Testis (tissue), 2 donors: ENCODE results near the gene MRPL50.

Experiments used
- POLR2A ChIP-seq: fragments of 450-650 bp; IDR thresholded peaks from one replicate; pipeline ENCODE4 v1.6.1; 2017; ENCODE audit warnings: antibody characterized with exemption, mild to moderate bottlenecking, moderate library complexity
- TF ChIP-seq, protein P1 (sequence below), 3 experiments: fragments of 450-650 bp in 2 of 3; fragments of 200-600 bp in 1 of 3; sonication (generic) in 1 of 3; IDR thresholded peaks; one replicate each; pipeline ENCODE4 v1.5.1; 2016 to 2019; ENCODE audit warnings: antibody characterized with exemption in 3 of 3, mild to moderate bottlenecking in 2 of 3, moderate library complexity in 1 of 3

DNA sequence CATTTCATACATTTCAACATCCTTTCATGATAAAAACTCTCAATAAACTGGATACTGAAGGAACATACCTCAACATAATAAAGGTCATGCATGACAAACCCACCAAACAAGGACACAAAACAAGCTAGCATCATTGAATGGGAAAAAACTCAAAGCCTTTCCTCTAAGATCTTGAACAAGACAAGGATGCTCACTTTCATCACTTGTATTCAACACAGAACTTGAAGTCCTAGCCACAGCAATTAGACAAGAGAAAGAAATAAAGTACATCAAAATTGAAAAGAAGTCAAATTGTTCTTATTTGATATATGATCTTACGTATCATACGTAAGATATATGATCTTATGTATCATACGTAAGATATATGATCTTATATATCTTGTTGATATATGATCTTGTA, 5.3 kb downstream of the MRPL50 start:
- TF ChIP-seq, protein P1, sequence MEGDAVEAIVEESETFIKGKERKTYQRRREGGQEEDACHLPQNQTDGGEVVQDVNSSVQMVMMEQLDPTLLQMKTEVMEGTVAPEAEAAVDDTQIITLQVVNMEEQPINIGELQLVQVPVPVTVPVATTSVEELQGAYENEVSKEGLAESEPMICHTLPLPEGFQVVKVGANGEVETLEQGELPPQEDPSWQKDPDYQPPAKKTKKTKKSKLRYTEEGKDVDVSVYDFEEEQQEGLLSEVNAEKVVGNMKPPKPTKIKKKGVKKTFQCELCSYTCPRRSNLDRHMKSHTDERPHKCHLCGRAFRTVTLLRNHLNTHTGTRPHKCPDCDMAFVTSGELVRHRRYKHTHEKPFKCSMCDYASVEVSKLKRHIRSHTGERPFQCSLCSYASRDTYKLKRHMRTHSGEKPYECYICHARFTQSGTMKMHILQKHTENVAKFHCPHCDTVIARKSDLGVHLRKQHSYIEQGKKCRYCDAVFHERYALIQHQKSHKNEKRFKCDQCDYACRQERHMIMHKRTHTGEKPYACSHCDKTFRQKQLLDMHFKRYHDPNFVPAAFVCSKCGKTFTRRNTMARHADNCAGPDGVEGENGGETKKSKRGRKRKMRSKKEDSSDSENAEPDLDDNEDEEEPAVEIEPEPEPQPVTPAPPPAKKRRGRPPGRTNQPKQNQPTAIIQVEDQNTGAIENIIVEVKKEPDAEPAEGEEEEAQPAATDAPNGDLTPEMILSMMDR (IDR thresholded peaks at IDR 0.05), result no peak
- TF ChIP-seq POLR2A, result no peak
